RWPE2 (cell line): ENCODE measurements around the gene SPEG.

Experiments used
- ATAC-seq: fragments of 200-7000 bp; cut with Tn5 transposase; 3 replicates; pipeline ENCODE4 v1.9.1; 2021; ENCODE audit warnings: low read depth
- DNase-seq: peaks from one replicate; pipeline ENCODE4 v3.0.0-alpha.2; 2020; ENCODE audit warnings: low spot score
- H3K27ac ChIP-seq: fragments of 450-650 bp; 2 replicates; pipeline ENCODE4 v1.5.1; 2017; ENCODE audit warnings: mild to moderate bottlenecking; ENCODE audit not compliant: poor library complexity, severe bottlenecking
- H3K27me3 ChIP-seq: fragments of 250-450 bp; sonication (Bioruptor Pico); 2 replicates; pipeline ENCODE4 v1.5.1; 2021; ENCODE audit warnings: mild to moderate bottlenecking, moderate library complexity; ENCODE audit not compliant: insufficient read depth, poor library complexity, severe bottlenecking
- H3K36me3 ChIP-seq: fragments of 250-450 bp; sonication (Bioruptor Pico); 2 replicates; pipeline ENCODE4 v1.5.1; 2020; ENCODE audit warnings: low read depth, mild to moderate bottlenecking, moderate library complexity
- H3K4me1 ChIP-seq: fragments of 250-450 bp; sonication (Bioruptor Pico); 2 replicates; pipeline ENCODE4 v1.5.1; 2021; ENCODE audit warnings: mild to moderate bottlenecking, moderate library complexity; ENCODE audit not compliant: insufficient read depth, poor library complexity, severe bottlenecking
- H3K4me3 ChIP-seq: fragments of 250-450 bp; sonication (Bioruptor Pico); 2 replicates; pipeline ENCODE4 v1.5.1; 2021; ENCODE audit warnings: mild to moderate bottlenecking, moderate library complexity; ENCODE audit not compliant: severe bottlenecking
- H3K9me3 ChIP-seq: fragments of 250-450 bp; sonication (Bioruptor Pico); 2 replicates; pipeline ENCODE4 v1.5.1; 2021; ENCODE audit warnings: mild to moderate bottlenecking, moderate library complexity; ENCODE audit not compliant: severe bottlenecking
- CTCF ChIP-seq: fragments of 450-650 bp; IDR thresholded peaks from one replicate; pipeline ENCODE4 v1.5.1; 2017; ENCODE audit warnings: mild to moderate bottlenecking, moderate library complexity; ENCODE audit not compliant: poor library complexity, severe bottlenecking

SPEG gene

GRCh38 chr2:219488844-219489194 is 54.2 kb downstream of the SPEG start:
- H3K27me3 ChIP-seq: peaks cover 26% of the 10 kb centered on the region
- ATAC-seq (no peak), DNase-seq (no peak)
- H3K4me1 ChIP-seq: no peaks in the 10 kb centered on the region
- H3K36me3 ChIP-seq: no peaks in the 10 kb centered on the region
- no peak overlapping the region for H3K4me3 ChIP-seq
- no peaks in the 10 kb centered on the region for H3K9me3 ChIP-seq
- H3K27ac ChIP-seq: no peak overlapping the region
- no peak for TF ChIP-seq CTCF

GRCh38 chr2:219489315-219489714 is 54.7 kb downstream of the SPEG start:
- no peaks in the 10 kb centered on the region for H3K9me3 ChIP-seq
- TF ChIP-seq CTCF: no peak
- ATAC-seq: no peak
- DNase-seq: no peak
- peaks cover 21% of the 10 kb centered on the region for H3K27me3 ChIP-seq
- no peak overlapping the region for H3K4me3 ChIP-seq
- no peaks in the 10 kb centered on the region for H3K4me1 ChIP-seq
- no peak overlapping the region for H3K27ac ChIP-seq
- no peaks in the 10 kb centered on the region for H3K36me3 ChIP-seq

- DNase-seq (no peak), ATAC-seq (no peak)
- Histone ChIP-seq H3K27me3 (peaks cover 18% of the 10 kb centered on the region), H3K36me3 (no peaks in the 10 kb centered on the region), H3K27ac (no peak overlapping the region), H3K9me3 (no peaks in the 10 kb centered on the region), H3K4me3 (no peak overlapping the region), H3K4me1 (no peaks in the 10 kb centered on the region)
- TF ChIP-seq CTCF: no peak
These were observed 55.5 kb downstream of the SPEG start for GRCh38 chr2:219490186-219490585.

GRCh38 chr2:219490600-219491130 is 56.0 kb downstream of the SPEG start:
- no peak overlapping the region for H3K27ac ChIP-seq
- no peaks in the 10 kb centered on the region for H3K4me1 ChIP-seq
- ATAC-seq (no peak), DNase-seq (no peak)
- H3K36me3 ChIP-seq: no peaks in the 10 kb centered on the region
- no peak overlapping the region for H3K4me3 ChIP-seq
- no peaks in the 10 kb centered on the region for H3K9me3 ChIP-seq
- peaks cover 16% of the 10 kb centered on the region for H3K27me3 ChIP-seq
- no peak for TF ChIP-seq CTCF

- peaks cover 16% of the 10 kb centered on the region for H3K27me3 ChIP-seq
- no peak for TF ChIP-seq CTCF
- H3K4me3 ChIP-seq: no peak overlapping the region
- ATAC-seq: no peak
- H3K4me1 ChIP-seq: no peaks in the 10 kb centered on the region
- H3K27ac ChIP-seq: no peak overlapping the region
- no peaks in the 10 kb centered on the region for H3K9me3 ChIP-seq
- DNase-seq: no peak
- no peaks in the 10 kb centered on the region for H3K36me3 ChIP-seq
These were observed 56.8 kb downstream of the SPEG start for GRCh38 chr2:219491278-219491963.
